Effector memory CD4-positive, alpha-beta T cell (primary cell): ENCODE data around the gene SKAP1.

Source experiments
- DNase-seq, 3 donors: peaks; one replicate each; pipeline ENCODE4 v3.0.0-alpha.2; 2020
- H3K27ac ChIP-seq: 2 replicates; pipeline ENCODE4 v1.7.0; 2013; ENCODE audit warnings: mild to moderate bottlenecking, low read length, moderate library complexity; ENCODE audit not compliant: insufficient read depth, poor library complexity, severe bottlenecking
- H3K27me3 ChIP-seq: replicated peaks from 2 replicates; pipeline ENCODE4 v1.7.0; 2013; ENCODE audit warnings: mild to moderate bottlenecking, low read length; ENCODE audit not compliant: insufficient read depth, control insufficient read depth, poor library complexity, severe bottlenecking
- H3K36me3 ChIP-seq: 2 replicates; pipeline ENCODE4 v1.7.0; 2013; ENCODE audit warnings: mild to moderate bottlenecking, low read length, moderate library complexity; ENCODE audit not compliant: control insufficient read depth, insufficient read depth
- H3K4me1 ChIP-seq: 2 replicates; pipeline ENCODE4 v1.7.0; 2013; ENCODE audit warnings: low read length, mild to moderate bottlenecking; ENCODE audit not compliant: control insufficient read depth, insufficient read depth, poor library complexity, severe bottlenecking
- H3K4me3 ChIP-seq: 2 replicates; pipeline ENCODE4 v1.7.0; 2013; ENCODE audit warnings: low read length, low read depth, mild to moderate bottlenecking; ENCODE audit not compliant: insufficient read depth, poor library complexity, severe bottlenecking
- H3K9me3 ChIP-seq: 2 replicates; pipeline ENCODE4 v1.7.0; 2013; ENCODE audit warnings: mild to moderate bottlenecking, low read length, moderate library complexity; ENCODE audit not compliant: control insufficient read depth

SKAP1 gene

GRCh38 chr17:48234922-48235321, 195.1 kb downstream of the SKAP1 start:
- no peak for DNase-seq
- H3K9me3 ChIP-seq = no peaks in the 10 kb centered on the region
- no peak overlapping the region for H3K4me3 ChIP-seq
- H3K27ac ChIP-seq = no peak overlapping the region
- peaks cover 10% of the 10 kb centered on the region for H3K36me3 ChIP-seq
- no peaks in the 10 kb centered on the region for H3K4me1 ChIP-seq
- no peaks in the 10 kb centered on the region for H3K27me3 ChIP-seq

GRCh38 chr17:48231995-48232959, 197.7 kb downstream of the SKAP1 start:
- no peak overlapping the region for H3K27ac ChIP-seq
- no peak for DNase-seq
- no peaks in the 10 kb centered on the region for H3K9me3 ChIP-seq
- H3K4me1 ChIP-seq = no peaks in the 10 kb centered on the region
- H3K27me3 ChIP-seq = no peaks in the 10 kb centered on the region
- H3K4me3 ChIP-seq = no peak overlapping the region
- H3K36me3 ChIP-seq = peaks cover 10% of the 10 kb centered on the region

GRCh38 chr17:48229936-48230335, 200.1 kb downstream of the SKAP1 start:
- H3K4me1 ChIP-seq = no peaks in the 10 kb centered on the region
- no peak for DNase-seq
- no peaks in the 10 kb centered on the region for H3K9me3 ChIP-seq
- H3K27ac ChIP-seq = no peak overlapping the region
- H3K36me3 ChIP-seq = peaks cover 6% of the 10 kb centered on the region
- H3K27me3 ChIP-seq = no peaks in the 10 kb centered on the region
- no peak overlapping the region for H3K4me3 ChIP-seq

- no peak for DNase-seq
- Histone ChIP-seq H3K9me3 (no peaks in the 10 kb centered on the region), H3K4me1 (no peaks in the 10 kb centered on the region), H3K4me3 (no peak overlapping the region), H3K27ac (no peak overlapping the region), H3K36me3 (peaks cover 6% of the 10 kb centered on the region), H3K27me3 (no peaks in the 10 kb centered on the region)
Measured at GRCh38 chr17:48228720-48229119, 201.3 kb downstream of the SKAP1 start.

GRCh38 chr17:48225725-48226567, 204.1 kb downstream of the SKAP1 start:
- Histone ChIP-seq H3K36me3 (no peaks in the 10 kb centered on the region), H3K4me1 (no peaks in the 10 kb centered on the region), H3K27me3 (no peaks in the 10 kb centered on the region), H3K9me3 (no peaks in the 10 kb centered on the region), H3K4me3 (no peak overlapping the region), H3K27ac (no peak overlapping the region)
- DNase-seq = no peak

DNA sequence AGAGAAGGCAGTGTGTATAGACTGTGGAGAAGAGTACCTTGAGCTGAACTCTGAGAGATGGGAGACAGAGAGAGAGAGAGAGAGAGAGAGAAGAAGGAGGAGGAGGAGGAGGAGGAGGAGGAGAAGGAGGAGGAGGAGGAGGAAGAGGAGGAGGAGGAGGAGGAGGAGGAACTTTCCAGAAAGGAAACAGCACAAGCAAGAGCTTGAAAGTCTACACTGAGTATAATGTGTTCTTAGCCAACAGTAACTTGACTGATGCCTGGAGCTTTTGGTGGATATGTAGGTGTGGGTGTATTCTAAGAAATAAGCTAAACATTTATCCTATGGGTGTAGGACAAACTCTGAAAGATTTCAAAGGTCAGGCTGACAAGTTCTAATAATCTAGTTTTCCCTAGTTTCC, 206.1 kb downstream of the SKAP1 start:
- H3K4me1 ChIP-seq = no peaks in the 10 kb centered on the region
- no peak overlapping the region for H3K4me3 ChIP-seq
- no peak for DNase-seq
- H3K27ac ChIP-seq = no peak overlapping the region
- H3K27me3 ChIP-seq = no peaks in the 10 kb centered on the region
- no peaks in the 10 kb centered on the region for H3K9me3 ChIP-seq
- no peaks in the 10 kb centered on the region for H3K36me3 ChIP-seq

GRCh38 chr17:48219617-48220016, 210.4 kb downstream of the SKAP1 start:
- no peak for DNase-seq
- Histone ChIP-seq H3K27ac (no peak overlapping the region), H3K27me3 (no peaks in the 10 kb centered on the region)

GRCh38 chr17:48215583-48216139, 214.4 kb downstream of the SKAP1 start:
- DNase-seq = no peak
- H3K9me3 ChIP-seq = no peaks in the 10 kb centered on the region

More at GRCh38 chr17:48219617-48220016, 210.4 kb downstream of the SKAP1 start:
- H3K9me3 ChIP-seq = no peaks in the 10 kb centered on the region
- H3K4me1 ChIP-seq = no peaks in the 10 kb centered on the region
- H3K36me3 ChIP-seq = no peaks in the 10 kb centered on the region
- no peak overlapping the region for H3K4me3 ChIP-seq

GRCh38 chr17:48213797-48214196, 216.2 kb downstream of the SKAP1 start:
- no peak overlapping the region for H3K4me3 ChIP-seq
- H3K36me3 ChIP-seq = peaks cover 16% of the 10 kb centered on the region
- no peak overlapping the region for H3K27ac ChIP-seq
- no peaks in the 10 kb centered on the region for H3K27me3 ChIP-seq
- DNase-seq = no peak
- H3K4me1 ChIP-seq = no peaks in the 10 kb centered on the region
- H3K9me3 ChIP-seq = no peaks in the 10 kb centered on the region

More at GRCh38 chr17:48215583-48216139, 214.4 kb downstream of the SKAP1 start:
- Histone ChIP-seq H3K4me3 (no peak overlapping the region), H3K4me1 (no peaks in the 10 kb centered on the region), H3K36me3 (peaks cover 16% of the 10 kb centered on the region), H3K27me3 (no peaks in the 10 kb centered on the region), H3K27ac (no peak overlapping the region)
